Activated CD8-positive, alpha-beta memory T cell treated with anti-CD3 and anti-CD28 coated beads, Interleukin-2, amount 50 U/mL, for 4 hours (primary cell): ENCODE measurements around the gene KIAA0319L.
"Not testable (repeated sequence)": the region's sequence is repeated elsewhere in the genome, so short reads cannot be mapped to it uniquely, and the experiment has no call there.

ENCODE experiments used
- DNase-seq: peaks from one replicate; pipeline ENCODE4 v3.0.0-alpha.2; 2020

KIAA0319L gene

GRCh38 chr1:35477870-35478269 is 79.3 kb downstream of the KIAA0319L start:
- no peak for DNase-seq

DNA sequence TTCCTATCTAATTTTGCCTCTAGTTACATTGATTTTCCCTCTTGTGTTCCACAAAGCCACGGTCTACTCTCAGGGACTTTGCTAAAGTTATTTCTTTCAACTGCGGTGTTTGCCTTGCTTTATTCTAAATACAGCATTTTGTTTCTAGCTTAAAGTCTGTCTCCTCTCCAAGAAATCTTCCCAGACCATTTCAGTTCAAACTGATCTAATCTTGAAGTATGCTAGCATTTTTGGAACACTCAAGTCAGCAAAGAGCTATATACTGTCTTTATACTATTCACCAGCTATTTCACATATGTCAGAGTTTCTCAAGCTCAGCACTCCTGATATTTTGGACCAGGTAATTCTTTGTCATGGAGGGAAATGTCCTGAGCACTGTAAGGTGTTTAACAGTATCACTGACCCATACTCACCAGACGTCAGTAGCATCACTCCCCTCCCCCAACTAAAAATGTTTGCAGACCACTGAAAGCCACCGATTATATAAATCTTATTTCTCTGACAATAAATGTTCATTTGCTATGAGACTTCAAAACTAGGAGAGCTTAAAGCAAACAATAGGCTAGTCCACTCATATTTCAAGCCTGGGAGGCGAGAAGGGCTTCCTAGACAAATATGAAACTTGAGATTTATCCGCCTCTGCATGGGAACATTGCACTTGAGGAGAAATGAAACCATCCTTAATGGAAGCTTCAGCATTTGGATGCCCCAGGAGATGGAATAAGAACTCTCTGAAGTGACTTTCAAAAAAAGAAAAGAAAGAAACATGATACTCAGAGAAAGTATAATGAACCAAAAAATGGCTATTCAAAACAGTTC is 81.1 kb downstream of the KIAA0319L start:
- DNase-seq: no peak

DNA sequence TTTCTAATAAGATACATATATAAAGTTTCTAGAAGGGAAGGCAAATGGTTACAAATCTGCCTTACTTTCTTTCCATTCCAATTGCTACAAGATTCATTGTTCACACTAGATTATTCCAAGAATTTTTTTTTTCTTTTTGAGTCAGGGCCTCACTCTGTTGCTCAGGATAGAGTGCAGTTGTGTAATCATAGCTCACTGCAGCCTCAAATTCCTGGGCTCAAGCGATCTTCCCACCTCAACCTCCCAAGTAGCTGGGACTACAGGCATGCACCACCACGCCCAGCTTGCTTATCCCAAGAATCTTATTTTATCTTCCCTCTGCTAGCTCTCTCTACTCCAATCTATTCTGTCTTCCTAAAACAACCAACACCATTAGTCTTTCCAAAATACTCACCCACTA is 81.8 kb downstream of the KIAA0319L start:
- DNase-seq: no peak

GRCh38 chr1:35473216-35473615 is 84.0 kb downstream of the KIAA0319L start:
- not testable (repeated sequence) for DNase-seq

GRCh38 chr1:35470977-35471613 is 86.1 kb downstream of the KIAA0319L start:
- no peak for DNase-seq

GRCh38 chr1:35466120-35466519 is 91.1 kb downstream of the KIAA0319L start:
- no peak for DNase-seq

DNA sequence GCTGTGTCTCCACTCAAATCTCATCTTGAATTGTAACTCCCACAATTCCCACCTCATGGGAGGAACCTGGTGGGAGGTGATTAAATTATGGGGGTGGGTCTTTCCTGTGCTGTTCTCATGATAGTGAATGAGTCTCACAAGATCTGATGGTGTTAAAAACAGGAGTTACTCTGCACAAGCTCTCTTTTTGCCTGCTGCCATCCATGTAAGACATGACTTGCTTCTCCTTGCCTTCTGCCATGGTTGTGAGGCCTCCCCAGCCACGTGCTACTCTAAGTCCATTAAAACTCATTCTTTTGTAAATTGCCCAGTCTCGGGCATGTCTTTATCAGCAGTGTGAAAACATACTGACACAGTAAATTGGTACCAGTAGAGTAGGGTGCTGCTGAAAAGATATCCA is 93.5 kb downstream of the KIAA0319L start:
- DNase-seq: not testable (repeated sequence)

DNA sequence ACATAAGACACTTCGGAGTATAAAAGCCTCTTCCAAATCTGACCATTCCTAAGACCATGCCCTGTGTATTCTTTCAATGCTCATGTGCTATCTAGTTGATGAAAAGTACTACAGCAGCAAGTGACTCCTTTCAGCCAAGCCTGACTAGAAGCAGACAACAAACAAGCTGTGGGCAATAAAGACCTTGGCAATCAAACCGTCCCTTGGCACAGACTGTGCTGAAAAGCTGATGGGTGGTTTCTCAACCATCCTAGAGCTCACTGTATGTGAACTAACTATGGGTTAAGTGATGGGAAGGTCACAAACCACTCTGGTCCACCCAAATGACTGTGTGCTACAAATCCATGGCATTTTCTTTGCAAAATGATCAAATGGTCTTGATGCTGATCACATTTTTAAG is 94.0 kb downstream of the KIAA0319L start:
- DNase-seq: no peak

DNA sequence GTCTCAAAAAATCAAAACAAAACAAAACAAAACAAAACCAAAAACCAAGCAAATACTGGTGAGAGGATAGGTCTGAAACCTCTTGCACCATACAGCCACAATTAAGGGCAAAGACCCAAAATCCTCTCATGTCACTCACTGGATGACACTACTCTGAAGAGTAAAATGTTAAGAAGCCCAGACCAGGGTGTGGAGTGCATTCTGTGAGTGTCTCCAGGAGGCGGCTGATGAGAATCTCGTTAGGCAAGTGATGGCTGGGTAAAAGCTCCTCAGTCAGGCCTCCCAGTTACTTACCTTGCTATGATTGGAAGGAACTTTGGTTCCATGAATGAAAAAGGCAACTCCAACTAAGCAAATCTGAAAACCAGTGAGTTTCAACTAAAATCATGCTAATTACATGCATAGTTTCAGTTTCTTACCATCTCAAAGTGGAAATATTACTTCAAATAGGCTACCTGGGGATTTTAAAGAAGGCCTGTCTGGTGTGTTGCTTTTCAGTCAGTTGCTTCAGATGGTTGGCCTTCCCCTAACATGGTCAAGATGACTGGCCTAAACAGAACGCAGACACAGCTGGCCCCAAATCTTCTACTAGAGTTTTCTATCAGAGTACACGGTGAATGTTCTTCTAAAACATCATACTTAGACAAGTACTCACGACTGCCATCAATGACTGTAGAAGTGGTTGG is 95.1 kb downstream of the KIAA0319L start:
- DNase-seq: no peak

DNA sequence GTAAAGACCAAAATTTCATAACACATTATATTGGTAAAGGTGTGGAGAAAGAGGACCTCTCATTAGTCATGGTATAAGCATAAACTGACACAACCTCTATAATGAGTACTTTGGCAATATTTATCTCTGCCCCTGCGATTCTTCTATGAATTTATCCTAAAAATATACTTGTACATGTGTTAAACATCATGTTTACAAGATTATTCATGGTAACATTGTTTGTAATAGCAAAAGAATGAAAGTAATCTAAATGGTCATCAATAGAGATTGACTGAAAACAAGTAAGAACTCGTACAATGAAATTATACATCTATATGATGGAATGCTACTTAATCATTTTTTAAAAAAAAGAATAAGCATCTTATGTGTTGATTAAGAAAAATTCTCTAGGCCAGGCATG is 96.4 kb downstream of the KIAA0319L start:
- no peak for DNase-seq

GRCh38 chr1:35454616-35455015 is 102.6 kb downstream of the KIAA0319L start:
- DNase-seq: no peak

- DNase-seq: no peak
Measured at GRCh38 chr1:35454176-35454575, 103.0 kb downstream of the KIAA0319L start.

GRCh38 chr1:35453031-35453430 is 104.2 kb downstream of the KIAA0319L start:
- DNase-seq: no peak

GRCh38 chr1:35452106-35452774 is 105.0 kb downstream of the KIAA0319L start:
- no peak for DNase-seq

- DNase-seq: peak; percentile 80
Measured at GRCh38 chr1:35451125-35451528, 106.1 kb downstream of the KIAA0319L start.

DNA sequence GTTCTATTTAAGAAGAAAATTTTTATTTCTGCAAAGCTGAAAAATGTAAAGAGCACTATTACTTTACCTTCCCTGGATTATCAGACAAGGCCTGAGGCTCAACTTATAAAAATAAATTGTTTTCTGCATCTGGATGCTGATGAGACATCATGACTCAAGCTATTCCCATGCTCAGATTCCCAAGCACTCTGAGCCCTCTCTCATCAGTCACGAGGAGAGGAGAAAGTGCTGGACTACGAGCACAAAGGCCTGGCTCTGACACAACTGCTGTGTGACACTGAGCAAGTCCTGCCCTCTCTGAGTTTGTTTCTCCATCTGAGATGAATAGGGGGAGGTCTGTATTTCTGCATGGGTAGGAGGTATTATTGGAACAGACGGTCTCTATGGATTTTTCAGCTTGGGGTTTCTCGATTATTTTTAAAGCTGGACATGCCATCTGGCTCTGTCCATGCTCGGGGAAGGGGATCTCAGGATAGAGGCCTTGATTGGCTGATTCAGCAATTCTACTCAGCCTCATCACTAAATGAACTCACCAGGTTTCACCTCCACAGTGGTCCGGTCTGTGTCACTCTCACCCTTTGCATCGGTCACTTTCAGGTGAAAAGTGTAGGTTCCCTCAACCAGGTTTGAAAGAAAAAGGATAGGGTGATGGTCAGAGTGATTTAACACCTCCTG is 107.7 kb downstream of the KIAA0319L start:
- no peak for DNase-seq

- no peak for DNase-seq
Measured at GRCh38 chr1:35448344-35448801, 108.8 kb downstream of the KIAA0319L start.

- no peak for DNase-seq
Measured at GRCh38 chr1:35447278-35447677, 109.9 kb downstream of the KIAA0319L start.

- DNase-seq: no peak
Measured at GRCh38 chr1:35444519-35444774, 112.8 kb downstream of the KIAA0319L start.

DNA sequence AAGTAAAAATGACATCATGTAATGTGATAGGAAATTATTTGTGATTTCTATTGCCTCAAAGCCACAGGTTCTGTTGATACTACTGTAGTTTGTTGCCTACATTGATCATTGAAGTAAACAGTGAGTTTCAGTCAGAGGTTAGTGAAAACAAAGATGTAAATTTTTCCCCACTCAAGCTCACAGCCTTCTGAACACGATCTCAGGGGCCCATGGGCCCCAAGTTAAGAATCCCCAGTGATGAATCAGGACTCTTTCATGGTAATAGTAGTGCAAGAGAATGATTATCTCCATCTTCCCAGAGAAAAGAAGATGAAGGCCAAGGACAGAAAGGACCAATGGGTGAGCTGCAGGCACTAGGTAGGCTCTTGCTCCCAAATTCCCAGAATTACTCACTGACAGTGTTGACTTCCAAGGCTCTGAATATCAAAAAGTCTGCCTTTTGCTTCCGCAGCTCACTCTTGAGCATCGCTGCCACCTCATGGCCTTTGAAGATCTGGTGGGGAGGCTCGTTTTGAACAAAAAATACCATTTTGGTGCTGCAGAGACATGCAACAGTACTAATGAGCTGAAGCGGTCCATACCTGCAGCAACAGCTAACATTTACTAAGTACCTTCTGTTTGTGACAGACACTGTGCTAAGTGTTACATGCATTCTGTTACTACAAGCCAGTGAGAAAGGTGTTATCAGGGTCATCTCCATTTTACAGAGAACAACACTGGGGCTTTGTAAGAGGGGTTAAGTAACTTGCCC is 113.3 kb downstream of the KIAA0319L start:
- no peak for DNase-seq

GRCh38 chr1:35442734-35443133 is 114.5 kb downstream of the KIAA0319L start:
- peak; percentile 45 for DNase-seq

DNA sequence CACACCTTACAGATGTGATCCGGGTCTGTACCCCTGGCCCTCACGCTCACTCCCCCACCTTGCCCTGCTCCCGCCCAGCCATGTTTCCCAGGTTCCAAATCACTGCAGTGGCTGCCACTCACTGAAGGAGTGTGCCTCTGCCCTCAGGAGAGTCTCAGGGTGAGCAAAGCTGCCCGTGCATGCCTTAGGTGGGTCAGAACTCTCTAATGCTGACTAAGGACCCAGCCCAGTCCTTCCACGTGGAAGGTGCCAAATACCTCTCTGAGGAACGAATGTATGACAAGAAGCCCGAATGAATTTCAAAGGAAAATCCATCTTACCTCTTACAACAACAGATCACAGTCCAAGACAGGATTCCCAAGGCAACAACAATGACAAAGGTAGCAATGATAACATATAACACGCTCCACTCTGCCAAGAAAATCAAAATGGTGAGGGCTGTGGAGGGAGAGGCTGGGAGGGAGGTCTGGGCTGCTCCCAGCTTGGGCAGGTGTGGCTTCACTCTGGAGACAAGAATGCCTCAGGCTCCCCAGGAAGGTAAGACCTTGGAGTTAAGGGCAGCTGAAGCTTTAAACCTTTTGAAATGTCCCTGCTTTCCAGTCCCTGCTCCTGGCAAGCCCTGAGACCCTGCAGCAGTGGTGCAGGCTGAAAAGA is 115.2 kb downstream of the KIAA0319L start:
- no peak for DNase-seq
